Stimulated activated naive CD8-positive, alpha-beta T cell treated with anti-CD3 and anti-CD28 coated beads, Interleukin-15, Interleukin-2, amounts not matched to agents 100 ng/mL and 50 ng/mL, for 24 hours (primary cell): ENCODE results near the gene GSTO2.
A peak's percentile ranks its signal among the peaks of the same experiment; 100 is the strongest.

ENCODE experiments used
- H3K27ac Mint-ChIP-seq: one replicate; pipeline ENCODE4 v1.8.0; 2021; ENCODE audit warnings: mild to moderate bottlenecking, mixed read lengths
- H3K27me3 Mint-ChIP-seq: one replicate; pipeline ENCODE4 v1.8.0; 2021; ENCODE audit warnings: mixed read lengths
- H3K36me3 Mint-ChIP-seq: one replicate; pipeline ENCODE4 v1.8.0; 2021; ENCODE audit warnings: low read depth, mixed read lengths
- H3K4me1 Mint-ChIP-seq: one replicate; pipeline ENCODE4 v1.8.0; 2021; ENCODE audit warnings: low read depth, mixed read lengths
- H3K4me3 Mint-ChIP-seq: one replicate; pipeline ENCODE4 v1.8.0; 2021; ENCODE audit warnings: mild to moderate bottlenecking, mixed read lengths
- H3K9me3 Mint-ChIP-seq: one replicate; pipeline ENCODE4 v1.8.0; 2021; ENCODE audit warnings: mixed read lengths

Gene GSTO2

GRCh38 chr10:104340111-104340526 is 71.1 kb downstream of the GSTO2 start:
- Mint-ChIP-seq H3K4me1 (peaks cover 34% of the 10 kb centered on the region), H3K9me3 (no peaks in the 10 kb centered on the region), H3K27me3 (peaks cover 3% of the 10 kb centered on the region), H3K36me3 (peaks cover 12% of the 10 kb centered on the region), H3K27ac (peak overlapping the region; percentile 10), H3K4me3 (peak overlapping the region; percentile 24)

GRCh38 chr10:104340641-104341040 is 71.7 kb downstream of the GSTO2 start:
- Mint-ChIP-seq H3K4me3 (no peak overlapping the region), H3K4me1 (peaks cover 32% of the 10 kb centered on the region), H3K27ac (no peak overlapping the region), H3K36me3 (peaks cover 7% of the 10 kb centered on the region), H3K9me3 (no peaks in the 10 kb centered on the region), H3K27me3 (peaks cover 3% of the 10 kb centered on the region)

- H3K27me3 Mint-ChIP-seq, result peaks cover 3% of the 10 kb centered on the region
- no peaks in the 10 kb centered on the region for H3K36me3 Mint-ChIP-seq
- no peaks in the 10 kb centered on the region for H3K9me3 Mint-ChIP-seq
- H3K27ac Mint-ChIP-seq, result no peak overlapping the region
- H3K4me1 Mint-ChIP-seq, result peaks cover 24% of the 10 kb centered on the region
- H3K4me3 Mint-ChIP-seq, result no peak overlapping the region
These were observed 74.0 kb downstream of the GSTO2 start for GRCh38 chr10:104342941-104343411.

- H3K9me3 Mint-ChIP-seq, result no peaks in the 10 kb centered on the region
- H3K27ac Mint-ChIP-seq, result no peak overlapping the region
- H3K27me3 Mint-ChIP-seq, result peaks cover 3% of the 10 kb centered on the region
- H3K36me3 Mint-ChIP-seq, result no peaks in the 10 kb centered on the region
- H3K4me3 Mint-ChIP-seq, result no peak overlapping the region
- peaks cover 24% of the 10 kb centered on the region for H3K4me1 Mint-ChIP-seq
These were observed 75.2 kb downstream of the GSTO2 start for GRCh38 chr10:104344219-104344618.

- H3K27me3 Mint-ChIP-seq, result no peaks in the 10 kb centered on the region
- H3K27ac Mint-ChIP-seq, result no peak overlapping the region
- H3K4me3 Mint-ChIP-seq, result no peak overlapping the region
- no peaks in the 10 kb centered on the region for H3K36me3 Mint-ChIP-seq
- no peaks in the 10 kb centered on the region for H3K9me3 Mint-ChIP-seq
- H3K4me1 Mint-ChIP-seq, result peaks cover 11% of the 10 kb centered on the region
These were observed 76.5 kb downstream of the GSTO2 start for GRCh38 chr10:104345515-104345914.

- Mint-ChIP-seq H3K4me1 (peaks cover 11% of the 10 kb centered on the region), H3K9me3 (no peaks in the 10 kb centered on the region), H3K36me3 (no peaks in the 10 kb centered on the region), H3K4me3 (no peak overlapping the region), H3K27me3 (no peaks in the 10 kb centered on the region), H3K27ac (no peak overlapping the region)
These were observed 77.0 kb downstream of the GSTO2 start for GRCh38 chr10:104345941-104346340.

- H3K27ac Mint-ChIP-seq, result no peak overlapping the region
- no peaks in the 10 kb centered on the region for H3K9me3 Mint-ChIP-seq
These were observed 78.5 kb downstream of the GSTO2 start for GRCh38 chr10:104347295-104348045.

GRCh38 chr10:104348601-104349000 is 79.6 kb downstream of the GSTO2 start:
- no peaks in the 10 kb centered on the region for H3K9me3 Mint-ChIP-seq

More at GRCh38 chr10:104347295-104348045, 78.5 kb downstream of the GSTO2 start:
- H3K27me3 Mint-ChIP-seq, result no peaks in the 10 kb centered on the region
- H3K4me1 Mint-ChIP-seq, result peaks cover 11% of the 10 kb centered on the region
- no peaks in the 10 kb centered on the region for H3K36me3 Mint-ChIP-seq
- H3K4me3 Mint-ChIP-seq, result no peak overlapping the region

GRCh38 chr10:104349623-104350126 is 80.7 kb downstream of the GSTO2 start:
- Mint-ChIP-seq H3K9me3 (no peaks in the 10 kb centered on the region), H3K4me1 (peaks cover 11% of the 10 kb centered on the region), H3K36me3 (no peaks in the 10 kb centered on the region), H3K4me3 (no peak overlapping the region), H3K27me3 (no peaks in the 10 kb centered on the region), H3K27ac (no peak overlapping the region)

More at GRCh38 chr10:104348601-104349000, 79.6 kb downstream of the GSTO2 start:
- H3K27ac Mint-ChIP-seq, result no peak overlapping the region
- H3K36me3 Mint-ChIP-seq, result no peaks in the 10 kb centered on the region
- no peak overlapping the region for H3K4me3 Mint-ChIP-seq
- peaks cover 11% of the 10 kb centered on the region for H3K4me1 Mint-ChIP-seq
- no peaks in the 10 kb centered on the region for H3K27me3 Mint-ChIP-seq

- H3K9me3 Mint-ChIP-seq, result no peaks in the 10 kb centered on the region
- peaks cover 11% of the 10 kb centered on the region for H3K4me1 Mint-ChIP-seq
- no peak overlapping the region for H3K27ac Mint-ChIP-seq
- no peaks in the 10 kb centered on the region for H3K27me3 Mint-ChIP-seq
- H3K4me3 Mint-ChIP-seq, result no peak overlapping the region
- H3K36me3 Mint-ChIP-seq, result no peaks in the 10 kb centered on the region
These were observed 81.2 kb downstream of the GSTO2 start for GRCh38 chr10:104350127-104350635.

GRCh38 chr10:104351061-104351702 is 82.2 kb downstream of the GSTO2 start:
- no peaks in the 10 kb centered on the region for H3K27me3 Mint-ChIP-seq
- peaks cover 3% of the 10 kb centered on the region for H3K4me1 Mint-ChIP-seq
- no peaks in the 10 kb centered on the region for H3K9me3 Mint-ChIP-seq
- peak overlapping the region; percentile 91 for H3K27ac Mint-ChIP-seq
- H3K4me3 Mint-ChIP-seq, result no peak overlapping the region
- H3K36me3 Mint-ChIP-seq, result no peaks in the 10 kb centered on the region

- H3K4me3 Mint-ChIP-seq, result no peak overlapping the region
- no peaks in the 10 kb centered on the region for H3K36me3 Mint-ChIP-seq
- H3K9me3 Mint-ChIP-seq, result no peaks in the 10 kb centered on the region
- H3K4me1 Mint-ChIP-seq, result peaks cover 3% of the 10 kb centered on the region
- H3K27me3 Mint-ChIP-seq, result no peaks in the 10 kb centered on the region
- peak overlapping the region; percentile 91 for H3K27ac Mint-ChIP-seq
These were observed 82.9 kb downstream of the GSTO2 start for GRCh38 chr10:104351919-104352318.

- Mint-ChIP-seq H3K27me3 (no peaks in the 10 kb centered on the region), H3K4me3 (no peak within 1 kb of the TSS), H3K36me3 (no peaks in the 10 kb centered on the region), H3K9me3 (no peaks in the 10 kb centered on the region), H3K27ac (peak within 1 kb of the TSS; percentile 69), H3K4me1 (peaks cover 2% of the 10 kb centered on the region)
These were observed 84.5 kb downstream of the GSTO2 start, which contains the start of gene CFAP58 for GRCh38 chr10:104353325-104354048. CFAP58 (plus strand) TSS chr10:104353833; CDS start chr10:104353898, 65 bp downstream.
